Measurements from ENCODE around the gene CMTM4.

DNA sequence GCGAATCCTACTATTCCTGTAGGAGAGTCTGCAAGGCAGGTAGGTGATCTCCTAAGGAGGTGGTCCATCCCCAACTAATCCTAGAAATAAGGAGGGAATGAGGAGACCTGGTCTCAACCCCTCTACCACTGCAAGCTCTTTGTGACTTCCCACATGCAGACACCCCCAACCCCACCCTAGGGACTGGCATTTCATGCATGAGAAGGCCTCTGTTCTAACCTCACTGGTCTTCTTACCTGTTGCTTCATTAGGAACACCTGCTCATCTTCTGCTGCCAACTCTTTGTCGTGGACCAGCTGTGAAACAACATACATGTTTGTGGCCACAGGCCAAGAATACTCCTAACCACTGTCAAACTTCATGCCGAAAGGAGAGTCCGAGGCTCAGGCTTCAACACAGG lies 32.3 kb upstream of the CMTM4 start:
- no peak for TF ChIP-seq POLR2A (IDR thresholded peaks at IDR 0.05; ENCODE audit: low read depth, low read length)
- TF ChIP-seq POLR2AphosphoS5 (IDR thresholded peaks at IDR 0.05; ENCODE audit: low read depth, low read length), result no peak
- TF ChIP-seq TAF1 (IDR thresholded peaks at IDR 0.05; ENCODE audit: low read depth, low read length), result no peak
- no peak for TF ChIP-seq SPI1 (IDR thresholded peaks at IDR 0.05; ENCODE audit: low read depth, low read length)
- TF ChIP-seq POU2F2 (IDR thresholded peaks at IDR 0.05; ENCODE audit: low read depth, low read length), result no peak
